AG04450 (cell line): ENCODE results near the gene ASB18. TPM values are rescaled to one million over a fixed set of nuclear protein-coding genes. Genes with fewer than 3 reads are reported as not detected.
"Not testable (repeated sequence)": the region's sequence is repeated elsewhere in the genome, so short reads cannot be mapped to it uniquely, and the experiment has no call there.

Experiments
- CTCF ChIA-PET: fragments of 300-600, 350-600 bp; formaldehyde crosslinking; extraction: SDS; loops from one replicate; lab custom pipeline; 2022; ENCODE audit warnings: antibody characterized with exemption, inconsistent platforms; lab: Charles Lee
- POLR2A ChIA-PET: fragments of 350-600 bp; formaldehyde crosslinking; extraction: SDS; loops from one replicate; lab custom pipeline; 2021; ENCODE audit warnings: antibody characterized with exemption, inconsistent platforms; lab: Yijun Ruan, JAX
- DNase-seq: peaks from one replicate; pipeline ENCODE4 v3.0.0-alpha.2; 2011; ENCODE audit warnings: low read depth, low spot score
- H3K27ac ChIP-seq: one replicate; pipeline ENCODE4 v1.5.1; 2012; ENCODE audit warnings: low read depth, low read length, control low read depth
- H3K27me3 ChIP-seq: one replicate; pipeline ENCODE4 v1.6.0; 2012; ENCODE audit warnings: low read length; ENCODE audit not compliant: control insufficient read depth, insufficient read depth
- H3K4me3 ChIP-seq: 2 replicates; pipeline ENCODE4 v1.5.1; 2011; ENCODE audit warnings: mild to moderate bottlenecking, low read depth, low read length, control low read depth
- H3K9me3 ChIP-seq: 2 replicates; pipeline ENCODE4 v1.5.1; 2012; ENCODE audit warnings: low read length; ENCODE audit not compliant: control insufficient read depth, insufficient read depth
- CTCF ChIP-seq: IDR thresholded peaks from 2 replicates; pipeline ENCODE4 v1.5.1; 2011; ENCODE audit warnings: low read depth, low read length, control low read depth, inconsistent platforms
- polyA plus RNA-seq: library from polyadenylated mRNA; depleted of rRNA; stranded (reverse); fragments of >200 nt; gene quantifications from 2 replicates; pipeline ENCODE4 v1.2.3, GENCODE V29; 2011

ASB18 gene
- polyA plus RNA-seq, 1 experiment: not detected

- POLR2A ChIA-PET: no interaction called here
Observed at GRCh38 chr2:236271851-236272250, 7.6 kb upstream of the ASB18 start.

GRCh38 chr2:236269876-236270275 is 5.7 kb upstream of the ASB18 start:
- DNase-seq, H3K4me3 ChIP-seq, CTCF ChIA-PET, H3K9me3 ChIP-seq, H3K27me3 ChIP-seq, POLR2A ChIA-PET, H3K27ac ChIP-seq: not testable (repeated sequence)

More at GRCh38 chr2:236271851-236272250, 7.6 kb upstream of the ASB18 start:
- Histone ChIP-seq H3K9me3 (peaks cover 9% of the 10 kb centered on the region), H3K27ac (no peak overlapping the region), H3K4me3 (no peak overlapping the region), H3K27me3 (no peaks in the 10 kb centered on the region)
- no peak for TF ChIP-seq CTCF
- CTCF ChIA-PET: no interaction called here
- no peak for DNase-seq

GRCh38 chr2:236265675-236266074 is 1.5 kb upstream of the ASB18 start:
- no peak overlapping the region for H3K27ac ChIP-seq
- ChIA-PET POLR2A (no interaction called here), CTCF (no interaction called here)
- no peak for DNase-seq
- no peak for TF ChIP-seq CTCF
- H3K4me3 ChIP-seq: no peak overlapping the region
- peaks cover 9% of the 10 kb centered on the region for H3K9me3 ChIP-seq
- H3K27me3 ChIP-seq: no peaks in the 10 kb centered on the region

GRCh38 chr2:236262238-236262637 is 2.0 kb downstream of the ASB18 start:
- TF ChIP-seq CTCF: no peak
- H3K4me3 ChIP-seq: no peak overlapping the region
- no peaks in the 10 kb centered on the region for H3K27me3 ChIP-seq
- POLR2A ChIA-PET: no interaction called here
- CTCF ChIA-PET: no interaction called here
- no peak for DNase-seq
- H3K27ac ChIP-seq: no peak overlapping the region
- H3K9me3 ChIP-seq: no peaks in the 10 kb centered on the region; the same call in 1 of the 2 replicates

- CTCF ChIA-PET: no interaction called here
- Histone ChIP-seq H3K27me3 (no peaks in the 10 kb centered on the region), H3K9me3 (no peaks in the 10 kb centered on the region; the same call in 1 of the 2 replicates), H3K27ac (no peak overlapping the region), H3K4me3 (no peak overlapping the region)
- DNase-seq: no peak
- TF ChIP-seq CTCF: no peak
- POLR2A ChIA-PET: no interaction called here
Observed at GRCh38 chr2:236261452-236261851, 2.8 kb downstream of the ASB18 start.

GRCh38 chr2:236259371-236259770 is 4.8 kb downstream of the ASB18 start:
- POLR2A ChIA-PET: no interaction called here

More at GRCh38 chr2:236259371-236259770, 4.8 kb downstream of the ASB18 start:
- H3K27me3 ChIP-seq: no peaks in the 10 kb centered on the region
- DNase-seq: no peak
- H3K4me3 ChIP-seq: no peak overlapping the region
- no peak overlapping the region for H3K27ac ChIP-seq
- no peaks in the 10 kb centered on the region; the same call in 1 of the 2 replicates for H3K9me3 ChIP-seq
- CTCF ChIA-PET: no interaction called here
- no peak for TF ChIP-seq CTCF
